GM12892 (cell line): ENCODE measurements around the gene ERC1.

ENCODE experiments used
- POLR2A ChIP-seq: IDR thresholded peaks from 2 replicates; pipeline ENCODE4 v1.6.1; 2011; ENCODE audit warnings: low read depth, low read length, control low read depth
- POLR2AphosphoS5 ChIP-seq: IDR thresholded peaks from 2 replicates; pipeline ENCODE4 v1.6.1; 2011; ENCODE audit warnings: low read depth, low read length, control low read depth

DNA sequence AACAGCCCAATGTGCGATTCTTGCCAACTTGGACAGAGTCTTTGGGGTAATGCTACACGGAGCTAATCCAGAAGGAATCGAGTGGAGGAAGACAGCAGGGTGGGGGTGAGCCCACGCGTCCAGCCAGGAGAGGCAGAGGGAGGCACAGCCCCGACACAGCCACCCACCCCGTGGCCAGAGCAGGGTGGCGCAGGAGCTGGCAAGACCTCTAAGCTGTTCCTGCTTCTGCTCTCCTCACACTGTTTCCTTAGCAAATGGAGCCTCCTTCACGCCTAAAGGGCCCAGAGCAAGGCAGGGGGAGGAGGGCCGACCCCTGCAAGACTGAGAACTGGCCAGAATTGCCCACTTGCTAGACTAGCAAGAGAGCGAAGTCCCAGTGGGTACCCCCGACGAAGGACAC is 511.8 kb downstream of the ERC1 start:
- TF ChIP-seq POLR2AphosphoS5 (no peak), POLR2A (no peak)
